ENCODE results near the gene RSPO4. TPM values are rescaled to one million over a fixed set of nuclear protein-coding genes. Genes with fewer than 3 reads are reported as not detected.

RSPO4 gene
- total RNA-seq, 2 donors from 2014 or later, result not detected

- ATAC-seq (no peak), DNase-seq (no peak)
- Histone ChIP-seq H3K4me1 (no peaks in the 10 kb centered on the region), H3K27me3 (peaks cover 0 to 4% of the 10 kb centered on the region in 2 donors), H3K27ac (no peak overlapping the region), H3K36me3 (replicated peaks in 1 of 2; ENCODE audit: insufficient read depth in 1 of 2, low read depth in 2 of 2) (no peaks in the 10 kb centered on the region), H3K4me3 (no peak overlapping the region), H3K9me3 (no peaks in the 10 kb centered on the region)
- intact Hi-C loops (cut with DNase I), result no loop called here
- WGBS, 2 donors, result 52 to 56% methylated on average over 5 of the region's 5 CpGs
- TF ChIP-seq, protein P1, sequence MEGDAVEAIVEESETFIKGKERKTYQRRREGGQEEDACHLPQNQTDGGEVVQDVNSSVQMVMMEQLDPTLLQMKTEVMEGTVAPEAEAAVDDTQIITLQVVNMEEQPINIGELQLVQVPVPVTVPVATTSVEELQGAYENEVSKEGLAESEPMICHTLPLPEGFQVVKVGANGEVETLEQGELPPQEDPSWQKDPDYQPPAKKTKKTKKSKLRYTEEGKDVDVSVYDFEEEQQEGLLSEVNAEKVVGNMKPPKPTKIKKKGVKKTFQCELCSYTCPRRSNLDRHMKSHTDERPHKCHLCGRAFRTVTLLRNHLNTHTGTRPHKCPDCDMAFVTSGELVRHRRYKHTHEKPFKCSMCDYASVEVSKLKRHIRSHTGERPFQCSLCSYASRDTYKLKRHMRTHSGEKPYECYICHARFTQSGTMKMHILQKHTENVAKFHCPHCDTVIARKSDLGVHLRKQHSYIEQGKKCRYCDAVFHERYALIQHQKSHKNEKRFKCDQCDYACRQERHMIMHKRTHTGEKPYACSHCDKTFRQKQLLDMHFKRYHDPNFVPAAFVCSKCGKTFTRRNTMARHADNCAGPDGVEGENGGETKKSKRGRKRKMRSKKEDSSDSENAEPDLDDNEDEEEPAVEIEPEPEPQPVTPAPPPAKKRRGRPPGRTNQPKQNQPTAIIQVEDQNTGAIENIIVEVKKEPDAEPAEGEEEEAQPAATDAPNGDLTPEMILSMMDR (IDR thresholded peaks at IDR 0.05), result no peak
- TF ChIP-seq POLR2A (IDR thresholded peaks at IDR 0.05), result no peak
Measured at GRCh38 chr20:940926-941325, 61.2 kb downstream of the RSPO4 start.

DNA sequence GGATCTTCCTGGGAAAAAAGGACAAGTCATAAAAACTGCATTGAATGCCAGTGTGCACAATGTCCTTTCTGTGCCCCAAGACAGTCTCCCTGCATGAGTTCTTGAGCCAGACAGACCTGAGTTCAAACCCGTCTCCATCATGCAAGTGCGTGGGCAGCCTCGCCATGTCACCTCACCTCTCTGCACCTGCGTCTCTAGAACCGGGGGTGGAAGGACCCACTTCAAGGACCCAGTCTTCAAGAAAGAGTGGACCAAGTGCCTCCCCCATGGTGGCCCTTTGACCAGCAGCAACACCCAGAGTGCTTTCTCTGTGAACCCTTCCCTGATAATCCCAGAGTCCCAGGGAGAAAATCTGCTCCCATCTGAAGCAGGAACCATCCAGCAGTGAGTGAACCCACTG, 62.5 kb downstream of the RSPO4 start:
- Histone ChIP-seq H3K4me1 (no peaks in the 10 kb centered on the region), H3K36me3 (replicated peaks in 1 of 2; ENCODE audit: insufficient read depth in 1 of 2, low read depth in 2 of 2) (no peaks in the 10 kb centered on the region), H3K27ac (no peak overlapping the region), H3K27me3 (no peaks in the 10 kb centered on the region), H3K9me3 (no peaks in the 10 kb centered on the region), H3K4me3 (no peak overlapping the region)
- no peak for DNase-seq
- TF ChIP-seq, protein P1 (IDR thresholded peaks at IDR 0.05), result no peak
- no peak for TF ChIP-seq POLR2A (IDR thresholded peaks at IDR 0.05)
- 74 to 75% methylated on average over 5 of the region's 5 CpGs for WGBS, 2 donors
- intact Hi-C loops (cut with DNase I), result no loop called here
- no peak for ATAC-seq

DNA sequence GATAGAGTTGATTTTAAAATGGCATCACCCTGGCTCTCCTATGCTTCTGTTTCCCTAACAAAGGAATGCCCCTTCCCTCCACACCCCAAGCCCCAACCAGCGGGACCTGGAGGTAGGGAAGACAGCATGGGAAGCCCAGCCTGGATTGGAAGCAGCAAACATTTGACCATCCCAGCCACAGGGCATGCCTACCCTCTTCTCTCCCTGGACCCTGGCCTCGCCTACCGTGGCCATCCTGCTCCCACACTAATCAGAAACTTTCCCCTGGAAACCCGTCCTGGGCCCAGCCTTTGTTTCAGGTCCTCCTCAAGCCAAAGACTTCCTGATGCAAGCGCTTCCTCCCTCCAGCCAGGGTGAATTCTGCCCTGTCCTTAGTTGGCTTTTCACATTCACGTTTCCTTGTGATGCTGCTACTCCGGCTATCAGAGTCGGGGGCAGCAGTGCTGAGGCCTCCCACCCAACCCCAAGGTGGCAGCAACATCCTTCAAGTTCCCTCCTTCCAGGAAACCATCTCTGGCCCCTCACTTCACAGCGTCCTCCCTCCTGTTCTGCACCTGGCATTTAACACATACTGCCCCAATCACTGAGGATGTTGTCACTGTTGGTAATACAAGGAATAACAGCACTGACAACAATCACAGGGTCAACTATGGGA, 67.8 kb downstream of the RSPO4 start:
- Histone ChIP-seq H3K27ac (no peak overlapping the region), H3K27me3 (no peaks in the 10 kb centered on the region), H3K9me3 (no peaks in the 10 kb centered on the region), H3K4me3 (no peak overlapping the region), H3K36me3 (replicated peaks in 1 of 2; ENCODE audit: insufficient read depth in 1 of 2, low read depth in 2 of 2) (no peaks in the 10 kb centered on the region), H3K4me1 (no peaks in the 10 kb centered on the region)
- WGBS, 2 donors, result 47 to 49% methylated on average over 9 of the region's 9 CpGs
- TF ChIP-seq POLR2A (IDR thresholded peaks at IDR 0.05), result no peak
- TF ChIP-seq, protein P1 (IDR thresholded peaks at IDR 0.05), result no peak
- DNase-seq (no peak), ATAC-seq (no peak)
- intact Hi-C loops (cut with DNase I), result no loop called here

- ATAC-seq, result no peak
- H3K27me3 ChIP-seq, result no peaks in the 10 kb centered on the region
Measured at GRCh38 chr20:933029-933428, 69.1 kb downstream of the RSPO4 start.

More at GRCh38 chr20:933029-933428, 69.1 kb downstream of the RSPO4 start:
- Histone ChIP-seq H3K27ac (no peak overlapping the region), H3K4me3 (no peak overlapping the region), H3K4me1 (no peaks in the 10 kb centered on the region), H3K9me3 (no peaks in the 10 kb centered on the region), H3K36me3 (replicated peaks in 1 of 2; ENCODE audit: insufficient read depth in 1 of 2, low read depth in 2 of 2) (no peaks in the 10 kb centered on the region)
- 51 to 55% methylated on average over 2 of the region's 2 CpGs for WGBS, 2 donors
- DNase-seq, result no peak
- intact Hi-C loops (cut with DNase I), result no loop called here
- TF ChIP-seq POLR2A (IDR thresholded peaks at IDR 0.05), result no peak
- TF ChIP-seq, protein P1 (IDR thresholded peaks at IDR 0.05), result no peak

Measured in body of pancreas (tissue), 4 donors.